Measurements from ENCODE around the gene PFDN4. TPM values are rescaled to one million over a fixed set of nuclear protein-coding genes. Genes with fewer than 3 reads are reported as not detected.

PFDN4 gene
- total RNA-seq, 2 donors from 2014 or later, result 18.7 to 19.0 TPM

GRCh38 chr20:54184904-54185626 is 22.8 kb upstream of the PFDN4 start:
- Histone ChIP-seq H3K4me3 (no peak overlapping the region), H3K9ac (ENCODE audit: low read depth in 2 of 2, low read length in 2 of 2) (no peak overlapping the region), H3K4me1 (no peaks in the 10 kb centered on the region), H3K27ac (no peak overlapping the region), H3K9me3 (no peaks in the 10 kb centered on the region), H3K27me3 (no peaks in the 10 kb centered on the region), H3K36me3 (no peaks in the 10 kb centered on the region)
- TF ChIP-seq, protein P1, sequence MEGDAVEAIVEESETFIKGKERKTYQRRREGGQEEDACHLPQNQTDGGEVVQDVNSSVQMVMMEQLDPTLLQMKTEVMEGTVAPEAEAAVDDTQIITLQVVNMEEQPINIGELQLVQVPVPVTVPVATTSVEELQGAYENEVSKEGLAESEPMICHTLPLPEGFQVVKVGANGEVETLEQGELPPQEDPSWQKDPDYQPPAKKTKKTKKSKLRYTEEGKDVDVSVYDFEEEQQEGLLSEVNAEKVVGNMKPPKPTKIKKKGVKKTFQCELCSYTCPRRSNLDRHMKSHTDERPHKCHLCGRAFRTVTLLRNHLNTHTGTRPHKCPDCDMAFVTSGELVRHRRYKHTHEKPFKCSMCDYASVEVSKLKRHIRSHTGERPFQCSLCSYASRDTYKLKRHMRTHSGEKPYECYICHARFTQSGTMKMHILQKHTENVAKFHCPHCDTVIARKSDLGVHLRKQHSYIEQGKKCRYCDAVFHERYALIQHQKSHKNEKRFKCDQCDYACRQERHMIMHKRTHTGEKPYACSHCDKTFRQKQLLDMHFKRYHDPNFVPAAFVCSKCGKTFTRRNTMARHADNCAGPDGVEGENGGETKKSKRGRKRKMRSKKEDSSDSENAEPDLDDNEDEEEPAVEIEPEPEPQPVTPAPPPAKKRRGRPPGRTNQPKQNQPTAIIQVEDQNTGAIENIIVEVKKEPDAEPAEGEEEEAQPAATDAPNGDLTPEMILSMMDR (IDR thresholded peaks at IDR 0.05), result no peak
- intact Hi-C loops (cut with DNase I), result no loop called here
- DNase-seq, result no peak

- intact Hi-C loops (cut with DNase I), result no loop called here
- TF ChIP-seq, protein P1 (IDR thresholded peaks at IDR 0.05), result no peak
- Histone ChIP-seq H3K9me3 (no peaks in the 10 kb centered on the region), H3K4me1 (no peaks in the 10 kb centered on the region), H3K27ac (no peak overlapping the region), H3K9ac (ENCODE audit: low read depth in 2 of 2, low read length in 2 of 2) (no peak overlapping the region), H3K36me3 (no peaks in the 10 kb centered on the region), H3K4me3 (no peak overlapping the region), H3K27me3 (no peaks in the 10 kb centered on the region)
- no peak for DNase-seq
Observed at GRCh38 chr20:54188132-54188849, 19.6 kb upstream of the PFDN4 start.

DNA sequence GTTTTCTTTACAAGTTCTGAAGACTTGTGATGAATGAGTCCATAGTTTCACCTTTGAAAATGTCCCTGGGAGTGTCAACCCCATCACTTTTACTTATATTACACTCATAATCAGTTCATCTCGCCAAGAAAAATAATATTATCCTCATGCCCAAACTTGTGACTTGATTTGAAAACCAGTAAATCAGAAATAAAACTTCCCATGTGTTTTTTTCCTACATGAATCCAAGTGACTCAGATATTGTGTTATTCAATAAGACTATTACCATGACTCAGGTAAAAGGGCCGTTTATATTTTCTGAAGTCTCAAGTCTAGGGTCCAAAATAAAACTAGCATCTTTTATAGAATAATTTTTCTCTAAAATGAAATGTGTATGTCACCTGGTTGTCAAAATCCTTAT is 18.3 kb upstream of the PFDN4 start:
- H3K4me3 ChIP-seq, result no peak overlapping the region
- DNase-seq, result no peak
- no peak overlapping the region for H3K27ac ChIP-seq
- H3K9ac ChIP-seq (ENCODE audit: low read depth in 2 of 2, low read length in 2 of 2), result no peak overlapping the region
- H3K4me1 ChIP-seq, result no peaks in the 10 kb centered on the region
- TF ChIP-seq, protein P1 (IDR thresholded peaks at IDR 0.05), result no peak
- no peaks in the 10 kb centered on the region for H3K36me3 ChIP-seq
- H3K9me3 ChIP-seq, result no peaks in the 10 kb centered on the region
- intact Hi-C loops (cut with DNase I), result no loop called here
- no peaks in the 10 kb centered on the region for H3K27me3 ChIP-seq

DNA sequence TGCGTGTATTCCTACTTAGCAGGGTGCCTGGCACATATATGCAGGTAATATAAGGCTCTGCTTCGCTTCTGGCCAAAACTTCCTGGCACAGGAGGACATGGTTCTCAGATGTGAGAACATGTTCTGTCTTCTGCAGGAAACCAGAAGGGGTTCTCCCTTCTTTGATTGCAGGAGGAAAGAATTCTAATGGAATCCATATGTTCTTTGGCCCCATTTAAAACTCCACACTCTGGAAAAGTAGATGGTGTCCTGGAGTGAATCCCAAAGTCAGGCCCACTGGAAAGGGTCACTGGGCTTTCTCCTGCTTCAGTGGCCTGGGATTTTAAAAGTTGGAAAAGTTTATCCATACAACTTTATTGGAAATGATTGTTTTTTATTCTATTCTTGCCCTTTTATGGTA is 17.7 kb upstream of the PFDN4 start:
- H3K9ac ChIP-seq (ENCODE audit: low read depth in 2 of 2, low read length in 2 of 2), result no peak overlapping the region
- no peak overlapping the region for H3K27ac ChIP-seq
- no peaks in the 10 kb centered on the region for H3K36me3 ChIP-seq
- H3K4me3 ChIP-seq, result no peak overlapping the region
- H3K27me3 ChIP-seq, result no peaks in the 10 kb centered on the region
- TF ChIP-seq, protein P1 (IDR thresholded peaks at IDR 0.05), result no peak
- no peaks in the 10 kb centered on the region for H3K4me1 ChIP-seq
- intact Hi-C loops (cut with DNase I), result no loop called here
- no peaks in the 10 kb centered on the region for H3K9me3 ChIP-seq
- DNase-seq, result no peak

GRCh38 chr20:54193817-54194216 is 14.1 kb upstream of the PFDN4 start:
- no peak overlapping the region for H3K27ac ChIP-seq
- no peaks in the 10 kb centered on the region for H3K9me3 ChIP-seq
- H3K9ac ChIP-seq (ENCODE audit: low read depth in 2 of 2, low read length in 2 of 2), result no peak overlapping the region
- intact Hi-C loops (cut with DNase I), result no loop called here
- H3K36me3 ChIP-seq, result no peaks in the 10 kb centered on the region
- no peak overlapping the region for H3K4me3 ChIP-seq
- H3K27me3 ChIP-seq, result no peaks in the 10 kb centered on the region
- DNase-seq, result no peak
- TF ChIP-seq, protein P1 (IDR thresholded peaks at IDR 0.05), result no peak
- H3K4me1 ChIP-seq, result no peaks in the 10 kb centered on the region
